Peyer's patch (tissue), 4 donors: ENCODE data around the gene C19orf73.

ENCODE experiments used
- CTCF ChIP-seq, 6 experiments: fragments of 450-650 bp in 4 of 6; fragments of 200-600 bp in 2 of 6; sonication (generic) in 1 of 6; IDR thresholded peaks; one replicate each; pipeline ENCODE4 v1.5.1; 2017 to 2019; ENCODE audit warnings: antibody characterized with exemption in 6 of 6, mild to moderate bottlenecking in 3 of 6, moderate library complexity in 1 of 6
- POLR2A ChIP-seq, 2 donors: fragments of 450-650 bp; IDR thresholded peaks; one replicate each; pipeline ENCODE4 v1.5.1; 2017; ENCODE audit warnings: antibody characterized with exemption in 2 of 2, mild to moderate bottlenecking in 2 of 2, moderate library complexity in 2 of 2

- TF ChIP-seq POLR2A (IDR thresholded peaks at IDR 0.05) (no peak), CTCF (IDR thresholded peaks at IDR 0.05) (no peak)
Measured at GRCh38 chr19:49135686-49136085, 16.7 kb upstream of the C19orf73 start.
